HG02885 (cell line): ENCODE data around the gene ACACB.

ENCODE experiments used
- ATAC-seq: cut with Tn5 transposase; IDR thresholded peaks from one replicate; pipeline ENCODE4 v1.9.1; 2021; ENCODE audit warnings: mild to moderate bottlenecking; ENCODE audit not compliant: unreplicated experiment, poor library complexity

ACACB gene

DNA sequence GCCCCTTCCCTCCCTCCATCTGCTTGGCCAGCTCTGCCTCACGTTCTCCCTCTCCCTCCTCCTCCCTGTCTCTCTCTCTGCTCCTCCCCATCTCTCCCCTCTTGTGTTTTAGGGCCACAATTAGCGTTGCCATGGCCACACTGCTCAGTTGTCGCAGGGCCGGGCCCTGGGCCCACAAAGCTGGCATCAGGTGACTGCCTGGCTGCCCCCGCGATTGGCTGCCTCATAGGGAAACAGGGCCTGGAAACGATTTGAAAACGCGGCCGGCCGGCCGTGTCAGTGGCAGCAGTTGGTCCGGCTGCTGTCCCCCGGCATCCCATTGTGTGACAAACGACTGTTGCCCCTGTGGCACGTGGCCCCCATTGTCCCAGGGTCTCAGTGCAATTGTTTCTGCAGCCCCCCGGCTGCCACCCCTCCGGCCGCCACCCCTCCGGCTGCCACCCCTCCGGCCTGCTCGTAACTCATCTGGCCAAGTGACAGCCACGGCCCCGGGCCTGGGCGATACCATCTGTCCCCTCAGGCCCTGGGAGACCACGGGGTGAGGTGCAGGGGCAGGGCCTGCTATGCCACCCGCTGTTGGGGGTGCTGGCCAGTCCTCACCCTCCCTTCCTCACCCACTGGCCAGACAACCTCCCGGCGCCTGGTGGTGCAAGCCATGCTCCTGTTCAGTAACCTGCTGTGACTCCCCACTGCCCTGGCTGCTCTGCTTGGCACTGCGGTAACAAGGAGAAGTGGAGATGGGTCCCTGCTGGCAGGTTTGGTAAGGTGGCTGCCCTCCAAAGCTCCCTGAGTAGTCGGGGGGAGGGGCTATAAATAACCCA lies 175.3 kb downstream of the ACACB start:
- no peak for ATAC-seq

DNA sequence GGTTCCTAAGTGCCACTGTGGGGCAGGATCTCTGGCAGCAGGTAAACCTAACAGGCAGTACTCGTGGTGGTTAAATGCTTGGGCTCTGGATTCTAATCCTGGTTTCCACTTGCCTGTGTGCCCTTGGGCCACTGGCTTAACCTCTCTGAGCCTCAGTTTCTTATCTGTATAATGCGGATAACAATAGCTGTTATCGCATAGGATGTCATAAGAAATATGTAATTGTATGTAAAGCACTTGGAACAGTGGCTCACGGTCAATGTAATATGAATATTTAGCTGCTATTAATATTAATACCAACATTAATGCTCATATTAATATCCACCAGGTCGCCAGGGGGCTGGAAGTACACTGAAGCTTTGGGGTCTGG lies 175.9 kb downstream of the ACACB start:
- ATAC-seq: no peak

DNA sequence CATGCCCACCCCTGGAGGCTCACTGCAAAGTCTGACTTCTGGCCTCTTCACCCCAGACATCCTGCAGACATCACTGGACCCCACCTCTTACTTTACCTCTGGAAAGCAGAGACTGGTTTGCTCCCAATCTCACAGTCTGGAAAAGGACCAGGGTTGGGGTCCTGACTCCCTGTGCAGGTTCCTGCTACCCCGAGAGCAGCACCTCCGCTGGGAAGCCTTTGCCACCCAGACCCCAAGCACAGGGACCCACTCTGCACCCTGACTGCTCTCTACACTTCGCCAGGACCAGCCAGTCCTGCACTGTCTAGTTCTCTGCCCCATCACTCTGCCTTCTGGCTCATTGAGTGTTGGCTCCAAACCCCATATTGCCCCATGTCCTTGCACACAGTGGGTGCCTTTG lies 176.7 kb downstream of the ACACB start:
- ATAC-seq: no peak

DNA sequence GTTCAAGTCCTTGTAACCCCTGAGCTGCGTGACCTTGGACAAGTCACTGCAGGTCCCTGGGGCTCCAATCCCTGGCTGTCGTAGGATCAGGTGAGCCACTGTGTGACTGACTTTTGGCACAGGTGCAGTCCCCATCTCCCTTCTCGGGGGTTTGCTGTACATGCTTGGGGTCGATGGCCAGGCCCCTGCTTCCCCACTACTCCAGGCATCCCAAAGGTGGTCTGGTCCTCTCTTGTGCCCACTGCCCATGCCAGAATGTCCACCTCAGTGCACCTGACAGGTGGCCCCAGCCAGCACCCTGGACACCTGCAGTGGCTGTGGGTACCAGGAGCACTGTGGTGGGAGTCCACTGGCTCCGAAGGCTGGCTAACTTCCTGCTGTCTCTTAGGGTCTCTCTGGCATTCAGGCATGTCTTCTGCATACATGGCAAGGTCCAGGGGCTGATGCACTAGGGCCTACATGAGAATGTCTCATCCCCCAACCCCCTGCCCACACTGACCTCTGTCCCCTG lies 178.0 kb downstream of the ACACB start:
- no peak for ATAC-seq

DNA sequence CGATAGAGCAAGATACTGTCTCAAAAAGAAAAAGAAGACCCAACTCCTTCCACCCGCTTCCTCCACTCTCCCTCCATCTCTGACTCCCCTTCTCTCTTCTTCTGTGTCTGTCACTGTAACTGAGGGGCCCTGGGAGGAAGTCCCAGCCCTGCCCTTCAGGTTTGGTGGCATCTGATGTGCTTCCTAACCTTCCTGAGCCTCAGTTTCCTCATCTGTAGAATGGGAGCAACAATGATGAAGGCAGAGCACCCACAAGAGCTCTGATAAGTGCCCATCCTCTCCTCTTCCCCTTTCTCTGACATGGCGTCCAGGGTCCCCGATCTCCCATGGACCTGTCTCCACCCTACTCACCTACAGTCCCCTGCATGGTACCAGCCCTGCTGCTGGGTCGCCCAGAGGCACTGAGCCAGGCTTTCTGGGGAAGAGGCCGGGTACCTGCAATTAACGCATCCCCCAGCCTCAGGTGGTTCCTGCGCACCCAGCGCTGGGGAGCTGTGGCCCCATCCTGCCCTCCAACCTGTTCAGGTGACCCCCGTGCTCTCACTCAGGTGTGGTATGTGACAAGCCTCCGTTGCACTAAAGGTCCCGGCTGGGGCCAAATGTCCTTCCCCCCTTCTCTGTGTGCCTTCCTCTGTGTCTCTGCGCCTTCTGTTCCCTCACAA lies 179.5 kb downstream of the ACACB start:
- ATAC-seq: no peak

DNA sequence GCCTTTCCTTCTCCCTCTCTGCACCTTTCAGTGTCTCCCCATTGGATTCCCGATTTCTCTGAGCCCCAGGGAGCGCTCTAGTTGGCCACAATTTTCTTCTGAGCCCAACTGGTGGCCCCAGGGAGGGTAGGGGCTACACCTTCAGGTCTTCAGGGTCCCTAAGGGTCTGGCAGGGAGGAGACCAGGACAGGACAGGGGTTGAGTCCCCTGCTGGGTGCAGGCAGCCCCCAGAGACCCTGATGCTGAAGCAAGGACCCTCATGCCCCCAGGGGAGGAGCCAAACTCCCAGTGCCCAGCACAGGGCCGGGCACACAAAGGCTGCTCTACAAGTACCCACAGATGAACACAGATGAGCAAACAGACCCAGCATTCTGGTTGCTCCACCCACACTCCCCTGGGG lies 180.0 kb downstream of the ACACB start:
- ATAC-seq: no peak

DNA sequence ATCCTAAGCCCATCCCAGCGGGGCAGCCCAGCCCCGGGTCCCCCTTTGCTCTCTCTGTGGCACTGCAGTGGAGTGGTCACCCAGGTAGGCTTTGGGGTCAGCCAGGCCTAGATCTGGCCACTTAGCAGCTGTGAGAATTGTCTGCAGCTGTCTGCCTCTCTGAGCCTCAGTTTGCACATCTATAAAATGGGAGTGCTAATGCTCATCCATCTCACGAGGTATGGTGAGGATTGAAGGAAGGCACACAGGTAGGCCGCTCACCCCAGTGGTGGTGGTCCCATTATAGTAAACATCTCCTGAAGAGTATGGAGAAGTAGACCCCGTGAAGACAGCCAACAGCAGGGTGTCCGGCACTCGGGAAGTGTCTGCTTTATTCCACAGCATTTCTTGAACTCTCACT lies 183.5 kb downstream of the ACACB start:
- ATAC-seq: no peak

DNA sequence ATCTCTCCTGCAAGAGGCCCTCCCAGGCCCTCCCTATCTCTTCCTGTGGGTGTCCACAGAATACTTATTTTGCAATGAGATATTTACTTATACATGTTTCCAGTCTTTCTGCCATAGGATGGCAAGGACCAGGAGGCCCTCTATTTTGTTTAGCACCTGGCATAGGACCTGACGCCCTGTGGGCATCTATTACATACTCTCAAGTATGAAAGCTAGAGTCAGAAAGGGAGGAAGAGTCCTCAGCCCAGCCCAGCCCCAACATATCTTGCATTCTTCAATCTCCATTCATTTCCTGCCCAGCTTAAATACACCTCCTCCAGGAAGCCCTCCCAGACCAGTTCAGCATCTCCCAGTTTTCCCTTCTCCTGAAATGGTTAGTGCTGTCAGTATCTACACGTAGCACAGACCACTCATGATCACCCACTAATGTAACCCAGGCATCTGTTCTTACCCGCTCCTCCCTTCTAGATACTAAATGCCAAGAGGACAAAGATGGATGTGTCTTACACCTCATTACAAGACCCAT lies 185.3 kb downstream of the ACACB start:
- no peak for ATAC-seq

DNA sequence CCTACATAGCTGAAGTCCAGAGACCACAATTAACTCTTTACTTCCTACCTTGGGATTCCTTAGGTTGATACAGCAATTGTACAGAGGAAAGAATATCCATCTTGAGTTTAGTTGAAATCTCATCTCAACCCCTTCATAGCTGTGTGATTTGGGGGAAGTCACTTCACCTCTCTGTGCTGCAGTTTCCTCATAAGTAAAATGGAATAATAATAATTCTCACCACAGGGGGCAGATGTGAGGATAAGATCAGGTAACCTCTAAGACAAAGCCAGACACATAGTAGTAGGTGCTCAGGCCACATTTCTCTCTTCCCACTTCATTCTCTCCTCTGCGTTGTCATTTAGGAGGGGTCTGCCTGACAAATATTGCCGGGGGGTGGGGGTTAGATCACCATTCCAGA lies 186.0 kb downstream of the ACACB start:
- no peak for ATAC-seq

DNA sequence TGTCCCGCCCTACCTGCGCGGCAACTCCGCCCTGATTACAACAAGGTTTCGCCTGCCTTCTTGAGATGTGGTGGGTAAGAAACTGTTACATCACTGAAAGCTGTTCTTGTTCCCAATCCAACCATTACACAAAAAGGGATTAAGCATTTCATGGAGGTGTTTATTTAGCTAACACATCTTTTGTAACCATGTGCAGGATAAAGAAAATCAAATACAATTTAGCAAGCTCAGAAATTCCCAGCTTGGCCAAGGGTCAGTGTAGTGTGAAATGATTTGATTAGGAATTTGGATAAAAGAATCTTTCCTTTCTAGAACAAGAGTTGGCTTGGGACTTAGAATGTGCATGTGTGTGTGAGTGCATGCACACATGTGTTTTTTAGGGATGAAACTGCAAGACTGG lies 186.4 kb downstream of the ACACB start:
- no peak for ATAC-seq

DNA sequence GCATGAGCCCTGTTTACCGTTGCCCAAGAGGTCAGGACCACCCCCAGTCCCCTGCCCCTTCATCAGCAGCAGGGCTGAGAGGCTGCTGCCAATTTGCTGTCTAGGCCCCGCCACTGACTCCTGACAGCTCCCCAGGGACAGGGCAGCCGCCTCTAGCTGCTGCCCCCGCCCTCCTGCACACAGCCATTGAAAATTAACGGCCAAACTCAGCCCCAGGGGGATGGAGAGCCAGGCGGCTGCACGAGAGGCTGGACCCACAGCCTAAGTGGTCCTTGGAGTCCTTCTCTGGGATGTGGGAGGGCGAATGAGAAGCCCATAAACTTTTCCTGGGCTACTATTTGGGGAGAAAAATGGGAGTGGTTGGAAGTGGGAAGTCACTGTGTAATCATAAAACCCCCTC lies 188.1 kb downstream of the ACACB start:
- ATAC-seq: no peak

DNA sequence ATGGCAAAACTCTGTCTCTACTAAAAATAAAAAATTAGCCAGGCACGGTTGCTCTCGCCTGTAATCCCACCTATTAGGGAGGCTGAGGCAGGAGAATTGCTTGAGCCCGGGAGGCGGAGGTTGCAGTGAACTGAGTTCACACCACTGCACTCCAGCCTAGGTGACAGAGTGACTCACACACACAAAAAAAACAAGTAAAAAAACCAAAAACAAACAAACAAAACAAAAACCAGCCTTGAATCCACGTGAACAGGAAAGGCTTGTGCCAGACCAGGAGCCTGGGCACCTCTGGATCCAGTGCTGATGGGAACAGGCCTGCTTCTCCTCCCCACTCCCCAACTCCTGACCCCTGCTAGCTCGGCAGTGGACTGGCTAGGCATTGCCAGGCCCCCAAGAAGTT lies 189.2 kb downstream of the ACACB start:
- no peak for ATAC-seq

DNA sequence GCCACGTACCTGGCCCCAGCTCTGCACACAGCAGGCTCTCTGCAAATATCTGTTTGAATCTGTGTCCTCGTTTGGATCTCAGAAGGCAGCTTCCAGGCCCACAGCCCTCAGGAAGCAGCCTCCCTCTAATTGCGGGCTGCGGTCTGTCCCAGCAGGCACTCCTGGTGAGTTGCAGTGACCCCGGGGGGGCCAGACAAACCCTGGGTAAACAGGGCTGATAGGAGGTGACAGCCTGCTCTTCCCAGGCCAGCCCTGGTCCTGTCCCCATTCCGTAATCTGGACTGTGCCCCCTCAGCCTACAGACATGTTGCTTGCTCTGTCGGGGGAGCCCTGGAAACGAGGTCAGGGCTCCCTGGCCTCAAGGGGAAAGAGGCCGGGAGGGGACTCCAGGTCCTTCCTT lies 190.7 kb downstream of the ACACB start:
- no peak for ATAC-seq

DNA sequence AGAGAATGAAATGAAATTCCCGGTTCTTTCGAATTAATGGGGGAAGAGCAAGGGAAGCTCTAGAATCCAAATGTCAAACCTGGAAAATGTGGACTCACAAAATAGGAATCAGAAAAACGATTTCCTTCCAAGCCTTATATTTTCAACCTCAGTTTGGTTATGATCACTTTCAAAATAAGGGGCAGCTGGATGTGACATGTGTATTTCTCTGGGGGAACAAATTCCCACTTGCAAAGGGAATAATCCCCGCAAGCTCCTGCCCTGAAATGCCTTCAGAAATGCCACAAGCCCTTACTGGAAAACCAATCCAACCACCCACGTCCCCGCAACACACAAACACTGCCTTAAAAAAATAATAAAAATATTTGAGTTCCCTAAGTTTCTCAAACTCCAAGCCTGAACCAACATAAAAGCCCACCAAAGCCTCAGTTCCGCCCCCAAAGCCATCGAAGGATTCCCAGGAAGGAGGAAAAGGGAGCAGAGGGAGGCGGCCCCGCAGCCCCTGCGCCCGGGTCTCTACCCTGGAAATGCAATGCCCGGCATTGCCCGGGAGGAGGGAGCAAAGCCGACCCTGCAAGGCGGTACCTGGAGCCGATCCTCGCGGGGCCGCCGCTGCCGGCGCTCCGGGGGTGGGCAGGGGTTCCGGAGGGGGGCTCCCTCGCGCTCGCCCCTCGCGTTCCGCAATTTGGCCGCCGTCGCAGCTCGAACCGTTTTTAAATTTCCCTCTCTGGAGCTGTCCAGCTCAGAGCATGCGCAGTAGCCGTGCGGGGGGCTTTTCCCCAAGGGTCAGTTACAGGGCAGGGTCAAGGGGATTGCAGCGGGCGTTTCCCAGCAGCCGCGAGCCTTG lies 192.4 kb downstream of the ACACB start, which contains the start of gene FOXN4:
FOXN4 (minus strand) TSS at position 751 of the 847 bp plus-strand sequence. CDS start 963 bp downstream, outside the sequence.
- ATAC-seq: no peak

DNA sequence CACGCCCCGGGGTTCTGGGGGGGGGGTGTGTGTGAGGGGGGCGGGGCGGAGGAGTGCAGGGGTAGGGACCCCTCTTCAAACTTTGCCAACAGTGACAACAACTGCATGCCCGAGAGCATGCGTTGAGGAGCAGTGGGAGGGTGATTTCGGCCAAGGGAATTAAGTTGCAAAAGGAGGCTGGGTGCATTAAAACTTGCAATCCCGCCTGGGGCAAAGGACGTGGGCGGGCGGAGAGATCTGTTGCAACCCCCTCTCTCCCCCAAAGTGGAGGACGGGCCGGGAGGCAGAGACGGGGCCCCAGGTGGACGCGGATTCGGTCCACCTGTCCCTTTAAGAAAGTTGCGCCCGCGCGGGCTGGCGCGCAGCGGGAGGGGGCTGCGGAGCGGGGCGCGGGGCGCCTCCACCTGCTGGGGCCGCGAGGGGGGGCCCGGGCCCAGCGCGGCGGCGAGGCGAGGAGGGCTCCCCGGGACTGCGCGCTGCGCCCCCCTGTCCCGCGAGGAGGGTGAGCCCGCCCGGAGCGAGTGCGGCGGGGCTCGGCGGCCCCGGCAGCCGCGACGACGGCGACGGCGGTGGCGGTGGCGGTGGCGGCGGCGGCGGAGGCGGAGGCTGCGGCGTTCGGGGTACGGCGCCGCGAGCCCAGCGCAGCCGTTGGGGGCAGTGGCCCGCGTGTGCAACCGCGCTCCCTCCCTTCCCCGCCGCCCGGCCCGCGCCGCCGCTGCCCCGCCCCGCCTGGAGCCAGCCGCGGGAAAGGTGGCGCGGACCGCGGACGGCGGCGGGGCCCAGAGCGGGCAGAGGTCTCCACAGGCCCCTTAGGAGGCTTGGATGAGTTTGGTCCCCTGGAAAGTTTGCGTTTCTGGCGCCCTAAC lies 193.2 kb downstream of the ACACB start:
- no peak for ATAC-seq

DNA sequence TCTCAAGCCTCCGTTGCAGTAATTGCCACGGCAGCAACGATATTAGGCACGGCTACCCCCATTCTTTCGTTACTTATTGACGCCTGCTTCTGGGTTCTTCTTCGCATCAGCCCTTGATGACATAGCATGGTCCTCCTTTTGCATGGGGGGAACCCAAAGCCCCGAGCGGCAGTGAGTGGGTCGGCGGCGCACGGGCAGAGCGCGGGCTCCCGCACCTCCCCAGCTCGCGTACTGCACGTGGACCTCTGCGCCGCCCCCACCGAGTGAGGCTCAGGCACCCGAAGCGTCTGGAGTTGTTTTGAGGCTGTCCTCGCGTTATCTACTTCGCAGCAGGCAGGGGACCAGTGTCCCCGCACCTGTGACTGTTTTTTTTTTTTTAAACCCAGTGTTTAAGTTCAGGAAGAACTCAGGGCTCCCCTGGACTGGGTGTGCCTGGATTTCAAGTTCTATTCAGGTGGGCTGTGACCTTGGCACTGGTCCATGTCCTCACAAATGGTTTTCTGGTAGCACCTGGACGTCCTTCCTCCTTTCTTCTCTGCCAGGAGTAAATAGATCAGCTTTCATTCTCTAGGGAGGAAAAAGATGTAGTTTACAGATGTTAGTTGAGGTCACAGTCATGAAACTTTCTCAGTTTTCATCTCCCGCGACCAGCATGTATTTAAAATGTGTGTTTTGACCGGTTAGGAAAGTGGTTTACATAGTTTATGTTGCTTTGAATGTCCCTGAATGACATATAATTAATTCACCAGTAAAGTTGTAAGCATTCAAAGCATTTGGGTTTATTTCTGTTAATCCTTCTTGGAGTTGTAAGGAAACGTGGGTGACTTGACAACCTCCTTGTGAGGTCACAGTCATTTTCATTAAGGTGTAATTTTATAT lies 194.1 kb downstream of the ACACB start:
- ATAC-seq: no peak
